K562 (cell line): ENCODE measurements around the gene FOXP4. TPM values are rescaled to one million over a fixed set of nuclear protein-coding genes. Genes with fewer than 3 reads are reported as not detected.
A peak's percentile ranks its signal among the peaks of the same experiment; 100 is the strongest.

Source experiments
- FOXP1 ChIP-seq: sonication (generic); formaldehyde crosslinking; IDR thresholded peaks from 2 replicates; pipeline ENCODE4 v1.8.0; 2022; ENCODE audit warnings: mild to moderate bottlenecking, missing genetic modification reagents
- HEY1 ChIP-seq: fragments of 250-450 bp; sonication (Bioruptor Pico); IDR thresholded peaks from 2 replicates; pipeline ENCODE4 v1.5.0; 2020; ENCODE audit warnings: mild to moderate bottlenecking, moderate library complexity, borderline replicate concordance
- KLF10 ChIP-seq: fragments of 250-450 bp; sonication (Bioruptor Pico); IDR thresholded peaks from 2 replicates; pipeline ENCODE4 v1.6.1; 2021; ENCODE audit warnings: matching md5 sums
- KLF13 ChIP-seq: fragments of 450-650 bp; IDR thresholded peaks from 2 replicates; pipeline ENCODE4 v1.6.1; 2016; ENCODE audit warnings: missing genetic modification characterization, low read depth, mild to moderate bottlenecking, missing compliant biosample characterization, moderate library complexity, borderline replicate concordance
- MEF2D ChIP-seq: conservative IDR thresholded peaks from 2 replicates; pipeline ENCODE4 v1.6.1; 2016; ENCODE audit warnings: low read depth, missing genetic modification characterization, missing compliant biosample characterization
- NFIC ChIP-seq: fragments of 450-650 bp; IDR thresholded peaks from 2 replicates; pipeline ENCODE4 v1.6.1; 2017; ENCODE audit warnings: mild to moderate bottlenecking, inconsistent platforms
- NR2C2 ChIP-seq, 2 experiments: fragments of 200-800 bp in 1 of 2; sonication (Bioruptor generic) in 1 of 2; sonication (generic) in 1 of 2; formaldehyde crosslinking in 1 of 2; IDR thresholded peaks; 2 replicates each; pipeline versions ENCODE4 v1.6.1 to v1.8.0; 2016 to 2022; ENCODE audit warnings: mild to moderate bottlenecking in 1 of 2, missing compliant biosample characterization in 1 of 2, missing genetic modification characterization in 1 of 2, missing genetic modification reagents in 1 of 2
- PHF20 ChIP-seq: fragments of 450-650 bp; IDR thresholded peaks from 2 replicates; pipeline ENCODE4 v1.6.1; 2018; ENCODE audit not compliant: partially characterized antibody
- PHF8 ChIP-seq: fragments of 200-600 bp; sonication (generic); IDR thresholded peaks from 2 replicates; pipeline ENCODE4 v1.6.1; 2012; ENCODE audit warnings: mixed run types, mild to moderate bottlenecking, inconsistent platforms, low read length, moderate library complexity, borderline replicate concordance
- POLR2A ChIP-seq: fragments of 450-650 bp; conservative IDR thresholded peaks from 2 replicates; pipeline ENCODE4 v1.6.1; 2016
- PTRF ChIP-seq: fragments of 450-650 bp; IDR thresholded peaks from 2 replicates; pipeline ENCODE4 v1.6.1; 2016; ENCODE audit warnings: mild to moderate bottlenecking, missing genetic modification characterization, missing compliant biosample characterization
- RCOR1 ChIP-seq, 2 experiments: IDR thresholded peaks; 2 replicates each; pipeline ENCODE4 v1.6.1; 2012; ENCODE audit warnings: low read depth in 2 of 2, low read length in 2 of 2, borderline replicate concordance in 1 of 2, improper control_type of control experiment in 1 of 2
- SPI1 ChIP-seq: IDR thresholded peaks from 2 replicates; pipeline ENCODE4 v1.6.1; 2011; ENCODE audit warnings: low read depth, low read length, control low read depth, borderline replicate concordance
- STAG1 ChIP-seq: sonication (generic); formaldehyde crosslinking; IDR thresholded peaks from 2 replicates; pipeline ENCODE4 v1.5.0; 2020; ENCODE audit warnings: missing genetic modification reagents, borderline replicate concordance
- STAT5A ChIP-seq: IDR thresholded peaks from 2 replicates; pipeline ENCODE4 v1.6.1; 2012; ENCODE audit warnings: low read length, inconsistent platforms, borderline replicate concordance
- TCFL5 ChIP-seq: fragments of 250-450 bp; sonication (Bioruptor Pico); conservative IDR thresholded peaks from 2 replicates; pipeline ENCODE4 v1.6.1; 2021; ENCODE audit warnings: mild to moderate bottlenecking, moderate library complexity, matching md5 sums
- ZBTB1 ChIP-seq: sonication (generic); formaldehyde crosslinking; IDR thresholded peaks from 2 replicates; pipeline ENCODE4 v1.8.1; 2023; ENCODE audit warnings: missing genetic modification reagents, low read depth, mild to moderate bottlenecking, borderline replicate concordance
- ZBTB17 ChIP-seq: fragments of 450-650 bp; formaldehyde crosslinking; IDR thresholded peaks from 2 replicates; pipeline ENCODE4 v1.4.0; 2020; ENCODE audit warnings: mild to moderate bottlenecking
- ZEB2 ChIP-seq: fragments of 450-650 bp; IDR thresholded peaks from 2 replicates; pipeline ENCODE4 v1.6.1; 2016
- ZNF174 ChIP-seq: fragments of 250-450 bp; sonication (Bioruptor Pico); IDR thresholded peaks from 2 replicates; pipeline ENCODE4 v1.4.0; 2020; ENCODE audit warnings: mild to moderate bottlenecking
- ZNF175 ChIP-seq: fragments of 200-800 bp; sonication (Bioruptor generic); IDR thresholded peaks from 2 replicates; pipeline ENCODE4 v1.6.1; 2016; ENCODE audit warnings: low read depth, mild to moderate bottlenecking, missing genetic modification characterization, missing compliant biosample characterization
- ZNF217 ChIP-seq: sonication (generic); formaldehyde crosslinking; IDR thresholded peaks from 2 replicates; pipeline ENCODE4 v1.8.0; 2022; ENCODE audit warnings: mild to moderate bottlenecking, missing genetic modification reagents
- ZNF75A ChIP-seq: fragments of 450-650 bp; formaldehyde crosslinking; IDR thresholded peaks from 2 replicates; pipeline ENCODE4 v1.4.0; 2020; ENCODE audit warnings: mild to moderate bottlenecking
- polyA plus RNA-seq, 8 experiments: library from polyadenylated mRNA; depleted of rRNA in 4 of 8; stranded (reverse) in 5 of 8; unstranded in 3 of 8; fragments of >200 nt; fragmentation: Nextera tagmentation in 2 of 8; fragmentation: Illumina TruSeq in 1 of 8; extraction: Ambion mirVana in 2 of 8; extraction: Trizol in 1 of 8; gene quantifications; 2 replicates each; pipeline versions ENCODE4 v1.2.1 to v1.2.3, GENCODE V29; 2011 to 2014; ENCODE audit warnings: inconsistent platforms in 1 of 8, missing spikeins in 1 of 8
- total RNA-seq, 7 experiments: library from RNA; depleted of rRNA in 6 of 7; stranded (reverse); fragments of >200 nt in 6 of 7; fragmentation: Illumina TruSeq in 2 of 7; extraction: Trizol in 2 of 7; gene quantifications; 2 replicates each; pipeline versions ENCODE4 v1.2.1 to v1.2.3, GENCODE V29; 2011 to 2021; ENCODE audit warnings: low replicate concordance in 1 of 7
- TF ChIP-seq, protein P1 (sequence below): fragments of 450-650 bp; formaldehyde crosslinking; IDR thresholded peaks from 2 replicates; pipeline ENCODE4 v1.4.0; 2022; ENCODE audit warnings: mild to moderate bottlenecking, moderate library complexity
- TF ChIP-seq, protein P2 (sequence below): IDR thresholded peaks from 2 replicates; pipeline ENCODE4 v1.6.1; 2011; ENCODE audit warnings: borderline replicate concordance, low read depth, mild to moderate bottlenecking, moderate library complexity, low read length; ENCODE audit not compliant: insufficient read depth, poor library complexity, severe bottlenecking

Gene FOXP4
- total and polyA plus RNA-seq, 9 of the 15 experiments (the other 6 are each of a cell fraction or from before 2014, with no cell fraction given), result 0.11 to 29.4 (median 2.3) TPM

DNA sequence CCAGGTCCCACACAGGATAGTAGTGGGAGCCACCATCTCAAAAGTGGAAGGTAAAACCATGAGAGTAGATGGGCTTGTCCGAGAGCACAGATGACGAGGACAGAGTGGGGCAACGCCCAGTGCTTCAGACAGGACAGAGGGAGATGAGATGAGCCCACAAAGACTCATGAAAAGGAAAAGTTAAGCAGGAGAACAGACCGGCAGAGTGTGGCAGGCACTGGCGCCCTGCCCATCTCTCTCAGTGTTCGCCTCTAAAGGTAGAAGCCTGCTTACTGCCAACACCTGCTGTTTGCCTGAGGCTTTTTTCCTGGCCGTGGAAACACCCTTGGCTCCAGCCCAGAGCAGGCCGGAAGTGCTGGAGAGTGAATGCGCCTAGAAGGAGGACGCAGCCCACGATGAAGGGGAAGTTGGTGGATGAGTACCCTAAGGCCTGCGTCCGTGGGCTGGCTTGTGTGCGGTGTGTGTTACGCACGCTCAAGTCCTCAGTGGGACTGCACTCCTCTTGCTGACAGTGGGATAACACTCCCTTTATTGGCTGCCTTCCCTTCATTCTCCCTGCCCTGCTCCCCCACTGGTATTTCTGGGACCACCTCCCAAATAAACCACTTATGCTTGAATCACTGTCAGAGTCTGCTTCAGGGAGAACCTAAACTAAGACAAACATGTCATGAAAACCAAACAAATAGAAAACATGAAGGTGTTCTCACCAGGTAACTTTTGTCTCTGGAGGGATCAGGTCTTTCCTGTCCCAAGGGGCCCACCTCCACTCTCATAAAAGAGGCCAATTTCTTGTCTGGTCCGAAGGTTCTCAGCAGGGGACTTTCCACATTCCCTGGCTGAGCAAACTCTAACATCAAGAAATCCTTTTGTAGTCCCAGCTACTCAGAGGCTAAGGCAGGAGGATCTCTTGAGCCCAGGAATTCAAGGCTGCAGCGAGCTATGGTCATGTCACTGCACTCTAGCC is 9.1 kb upstream of the FOXP4 start (continued):
- TF ChIP-seq ZNF75A, result no peak
- TF ChIP-seq KLF13, result no peak
- TF ChIP-seq ZBTB1 (CRISPR knock-in tag), result no peak
- no peak for TF ChIP-seq ZNF174 (CRISPR knock-in tag)
- TF ChIP-seq STAG1 (CRISPR knock-in tag), result no peak
- no peak for TF ChIP-seq TCFL5 (CRISPR knock-in tag)
- no peak for TF ChIP-seq KLF10 (CRISPR knock-in tag)
- no peak for TF ChIP-seq ZEB2
- TF ChIP-seq SPI1, result peak; percentile 52; the same call in 1 of the 2 replicates
- no peak for TF ChIP-seq FOXP1 (CRISPR knock-in tag)
- TF ChIP-seq ZNF175 (CRISPR knock-in tag), result 0 out of 2 replicates have a peak, but pooled peaks have one; percentile 17
- TF ChIP-seq MEF2D (tag), result no peak
- TF ChIP-seq ZNF217, result no peak
- TF ChIP-seq PTRF (tag), result no peak
- TF ChIP-seq STAT5A, result no peak
- TF ChIP-seq NR2C2 (CRISPR knock-in tag; IDR thresholded peaks at IDR 0.05), result no peak
- no peak for TF ChIP-seq NR2C2 (tag; IDR thresholded peaks at IDR 0.05)
- TF ChIP-seq, protein P1, sequence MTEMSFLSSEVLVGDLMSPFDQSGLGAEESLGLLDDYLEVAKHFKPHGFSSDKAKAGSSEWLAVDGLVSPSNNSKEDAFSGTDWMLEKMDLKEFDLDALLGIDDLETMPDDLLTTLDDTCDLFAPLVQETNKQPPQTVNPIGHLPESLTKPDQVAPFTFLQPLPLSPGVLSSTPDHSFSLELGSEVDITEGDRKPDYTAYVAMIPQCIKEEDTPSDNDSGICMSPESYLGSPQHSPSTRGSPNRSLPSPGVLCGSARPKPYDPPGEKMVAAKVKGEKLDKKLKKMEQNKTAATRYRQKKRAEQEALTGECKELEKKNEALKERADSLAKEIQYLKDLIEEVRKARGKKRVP, result no peak
- no peak for TF ChIP-seq POLR2A
- no peak for TF ChIP-seq HEY1 (CRISPR knock-in tag)
- TF ChIP-seq ZBTB17, result no peak
- TF ChIP-seq RCOR1 (IDR thresholded peaks at IDR 0.05; ENCODE audit: borderline replicate concordance in 1 of 2, low read depth in 2 of 2, low read length in 2 of 2), result 0 out of 4 replicates have a peak, but pooled peaks of 1 of the 2 experiments have one; percentile 11
- no peak for TF ChIP-seq PHF20
- 0 out of 2 replicates have a peak, but pooled peaks have one; percentile 15 for TF ChIP-seq PHF8
- TF ChIP-seq, protein P2, sequence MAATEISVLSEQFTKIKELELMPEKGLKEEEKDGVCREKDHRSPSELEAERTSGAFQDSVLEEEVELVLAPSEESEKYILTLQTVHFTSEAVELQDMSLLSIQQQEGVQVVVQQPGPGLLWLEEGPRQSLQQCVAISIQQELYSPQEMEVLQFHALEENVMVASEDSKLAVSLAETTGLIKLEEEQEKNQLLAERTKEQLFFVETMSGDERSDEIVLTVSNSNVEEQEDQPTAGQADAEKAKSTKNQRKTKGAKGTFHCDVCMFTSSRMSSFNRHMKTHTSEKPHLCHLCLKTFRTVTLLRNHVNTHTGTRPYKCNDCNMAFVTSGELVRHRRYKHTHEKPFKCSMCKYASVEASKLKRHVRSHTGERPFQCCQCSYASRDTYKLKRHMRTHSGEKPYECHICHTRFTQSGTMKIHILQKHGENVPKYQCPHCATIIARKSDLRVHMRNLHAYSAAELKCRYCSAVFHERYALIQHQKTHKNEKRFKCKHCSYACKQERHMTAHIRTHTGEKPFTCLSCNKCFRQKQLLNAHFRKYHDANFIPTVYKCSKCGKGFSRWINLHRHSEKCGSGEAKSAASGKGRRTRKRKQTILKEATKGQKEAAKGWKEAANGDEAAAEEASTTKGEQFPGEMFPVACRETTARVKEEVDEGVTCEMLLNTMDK, result no peak
- TF ChIP-seq NFIC, result peak; percentile 75
